Astrocyte (in vitro differentiated cells and primary cell): ENCODE data around the gene COL27A1. TPM values are rescaled to one million over a fixed set of nuclear protein-coding genes. Genes with fewer than 3 reads are reported as not detected.

Source experiments
- DNase-seq: peaks from one replicate; pipeline ENCODE4 v3.0.0-alpha.2; 2010; ENCODE audit warnings: low read depth
- FAIRE-seq: peaks from 2 replicates; lab custom pipeline; 2011; peaks lifted over from hg19 to GRCh38; lab: Jason Lieb, UNC
- H2AFZ ChIP-seq: 2 replicates; pipeline ENCODE4 v1.6.0; 2012; ENCODE audit warnings: low read depth, low read length, inconsistent platforms
- H3K27ac ChIP-seq: 2 replicates; pipeline ENCODE4 v1.5.1; 2011; ENCODE audit warnings: low read depth, low read length, inconsistent platforms
- H3K27me3 ChIP-seq: 2 replicates; pipeline ENCODE4 v1.6.0; 2011; ENCODE audit warnings: low read length, inconsistent platforms; ENCODE audit not compliant: insufficient read depth
- H3K36me3 ChIP-seq: 2 replicates; pipeline ENCODE4 v1.5.1; 2011; ENCODE audit warnings: low read length, inconsistent platforms; ENCODE audit not compliant: insufficient read depth
- H3K4me1 ChIP-seq: 2 replicates; pipeline ENCODE4 v1.5.1; 2011; ENCODE audit warnings: low read length, inconsistent platforms; ENCODE audit not compliant: insufficient read depth
- H3K4me2 ChIP-seq: 2 replicates; pipeline ENCODE4 v1.6.0; 2012; ENCODE audit warnings: low read length, inconsistent platforms
- H3K4me3 ChIP-seq: 2 replicates; pipeline ENCODE4 v1.5.1; 2011; ENCODE audit warnings: low read depth, mild to moderate bottlenecking, low read length, inconsistent platforms; ENCODE audit not compliant: insufficient read depth
- H3K79me2 ChIP-seq: 2 replicates; pipeline ENCODE4 v1.6.0; 2012; ENCODE audit warnings: mild to moderate bottlenecking, low read length, inconsistent platforms; ENCODE audit not compliant: insufficient read depth
- H3K9ac ChIP-seq: 2 replicates; pipeline ENCODE4 v1.6.0; 2012; ENCODE audit warnings: mild to moderate bottlenecking, low read length, inconsistent platforms
- H3K9me3 ChIP-seq: 2 replicates; pipeline ENCODE4 v1.5.1; 2012; ENCODE audit warnings: low read depth, mild to moderate bottlenecking, low read length, inconsistent platforms; ENCODE audit not compliant: insufficient read depth
- H4K20me1 ChIP-seq: 2 replicates; pipeline ENCODE4 v1.6.0; 2012; ENCODE audit warnings: low read length, inconsistent platforms; ENCODE audit not compliant: insufficient read depth
- H3K27ac Mint-ChIP-seq: one replicate; pipeline ENCODE4 v1.8.0; 2021; ENCODE audit warnings: mild to moderate bottlenecking, mixed read lengths; ENCODE audit not compliant: unreplicated experiment
- H3K27me3 Mint-ChIP-seq: one replicate; pipeline ENCODE4 v1.8.0; 2021; ENCODE audit warnings: low read depth, mixed read lengths; ENCODE audit not compliant: unreplicated experiment
- H3K36me3 Mint-ChIP-seq: one replicate; pipeline ENCODE4 v1.8.0; 2021; ENCODE audit warnings: low read depth, mixed read lengths; ENCODE audit not compliant: unreplicated experiment
- H3K4me1 Mint-ChIP-seq: one replicate; pipeline ENCODE4 v1.8.0; 2021; ENCODE audit warnings: low read depth, mixed read lengths; ENCODE audit not compliant: unreplicated experiment
- H3K4me3 Mint-ChIP-seq: one replicate; pipeline ENCODE4 v1.8.0; 2021; ENCODE audit warnings: mild to moderate bottlenecking, moderate library complexity, mixed read lengths; ENCODE audit not compliant: unreplicated experiment
- H3K9me3 Mint-ChIP-seq: one replicate; pipeline ENCODE4 v1.8.0; 2021; ENCODE audit warnings: mild to moderate bottlenecking, mixed read lengths; ENCODE audit not compliant: unreplicated experiment
- EZH2 ChIP-seq: IDR thresholded peaks from 2 replicates; pipeline ENCODE4 v1.6.1; 2012; ENCODE audit warnings: mild to moderate bottlenecking, low read length, inconsistent platforms; ENCODE audit not compliant: insufficient read depth
- total RNA-seq: library from RNA; stranded (reverse); gene quantifications from 2 replicates; pipeline ENCODE4 v1.2.1, GENCODE V29; 2021
- TF ChIP-seq, protein P1 (sequence below): IDR thresholded peaks from 2 replicates; pipeline ENCODE4 v1.5.1; 2011; ENCODE audit warnings: low read depth, mild to moderate bottlenecking, inconsistent platforms, low read length, moderate library complexity; ENCODE audit not compliant: insufficient read depth

COL27A1 gene
- total RNA-seq, 1 donor from 2014 or later, result 31.2 TPM

- no peaks in the 10 kb centered on the region for H3K79me2 ChIP-seq
- H3K27me3 ChIP-seq, result peaks cover 35% of the 10 kb centered on the region
- no peak for DNase-seq
- TF ChIP-seq, protein P1, sequence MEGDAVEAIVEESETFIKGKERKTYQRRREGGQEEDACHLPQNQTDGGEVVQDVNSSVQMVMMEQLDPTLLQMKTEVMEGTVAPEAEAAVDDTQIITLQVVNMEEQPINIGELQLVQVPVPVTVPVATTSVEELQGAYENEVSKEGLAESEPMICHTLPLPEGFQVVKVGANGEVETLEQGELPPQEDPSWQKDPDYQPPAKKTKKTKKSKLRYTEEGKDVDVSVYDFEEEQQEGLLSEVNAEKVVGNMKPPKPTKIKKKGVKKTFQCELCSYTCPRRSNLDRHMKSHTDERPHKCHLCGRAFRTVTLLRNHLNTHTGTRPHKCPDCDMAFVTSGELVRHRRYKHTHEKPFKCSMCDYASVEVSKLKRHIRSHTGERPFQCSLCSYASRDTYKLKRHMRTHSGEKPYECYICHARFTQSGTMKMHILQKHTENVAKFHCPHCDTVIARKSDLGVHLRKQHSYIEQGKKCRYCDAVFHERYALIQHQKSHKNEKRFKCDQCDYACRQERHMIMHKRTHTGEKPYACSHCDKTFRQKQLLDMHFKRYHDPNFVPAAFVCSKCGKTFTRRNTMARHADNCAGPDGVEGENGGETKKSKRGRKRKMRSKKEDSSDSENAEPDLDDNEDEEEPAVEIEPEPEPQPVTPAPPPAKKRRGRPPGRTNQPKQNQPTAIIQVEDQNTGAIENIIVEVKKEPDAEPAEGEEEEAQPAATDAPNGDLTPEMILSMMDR, result no peak
- peak; percentile 39 for TF ChIP-seq EZH2
- Mint-ChIP-seq H3K4me3 (no peak overlapping the region), H3K27me3 (peaks cover 55% of the 10 kb centered on the region), H3K27ac (no peak overlapping the region), H3K36me3 (peaks cover 3% of the 10 kb centered on the region), H3K4me1 (peaks cover 2% of the 10 kb centered on the region), H3K9me3 (peaks cover 5% of the 10 kb centered on the region)
- H2AFZ ChIP-seq, result no peak overlapping the region
- no peaks in the 10 kb centered on the region for H3K9me3 ChIP-seq
- no peaks in the 10 kb centered on the region for H3K4me1 ChIP-seq
- no peaks in the 10 kb centered on the region for H4K20me1 ChIP-seq
- no peak overlapping the region for H3K4me3 ChIP-seq
- FAIRE-seq, result no peak
- H3K9ac ChIP-seq, result no peak overlapping the region
- H3K27ac ChIP-seq, result no peak overlapping the region
- no peak overlapping the region for H3K4me2 ChIP-seq
- no peaks in the 10 kb centered on the region for H3K36me3 ChIP-seq
These were observed 37.1 kb upstream of the COL27A1 start for GRCh38 chr9:114117996-114118830.

DNA sequence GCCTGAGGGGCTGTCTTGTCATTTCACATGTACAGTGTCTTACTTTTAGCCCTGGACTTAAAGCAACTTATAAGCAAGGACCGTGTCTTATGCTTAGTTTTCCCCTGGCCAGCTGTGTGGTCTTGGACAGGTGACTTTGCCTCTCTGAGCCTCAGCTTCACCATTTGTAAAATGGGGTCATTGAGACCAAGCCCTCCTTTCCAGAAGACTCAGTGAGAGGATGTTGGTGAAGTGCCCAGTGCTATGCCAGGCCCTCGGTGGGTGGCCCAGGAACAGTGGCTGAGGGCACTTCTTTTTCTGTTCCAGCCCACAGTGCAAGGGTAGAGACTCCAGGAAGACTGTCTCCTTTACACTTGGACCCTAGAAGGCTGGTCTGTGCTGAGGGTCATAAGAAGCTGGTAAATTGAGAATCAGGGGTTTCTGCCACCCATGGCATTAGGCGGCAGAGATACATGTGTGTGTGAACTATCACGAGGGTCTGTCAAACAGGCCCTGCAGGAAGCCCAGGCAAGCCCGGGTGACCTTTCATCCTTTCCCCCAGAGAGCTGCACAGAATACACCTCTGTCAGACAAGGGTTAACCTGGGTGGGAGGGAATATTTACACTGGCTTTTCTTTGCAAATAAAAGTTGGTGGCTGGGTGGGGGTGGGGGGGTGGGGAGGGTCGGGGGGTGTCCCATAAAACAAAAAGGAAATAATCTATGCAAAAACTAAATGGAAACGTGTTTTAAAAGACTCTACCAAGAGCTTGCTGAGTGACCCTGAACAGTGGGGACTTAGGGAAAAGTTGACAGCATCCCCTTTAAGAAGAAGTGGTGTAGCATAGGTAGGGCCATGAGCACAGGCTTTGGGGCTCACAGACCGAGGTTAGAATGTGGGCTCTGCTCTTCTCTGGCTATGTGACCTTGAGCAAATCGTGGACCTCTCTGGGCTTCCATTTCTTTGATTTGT is 35.8 kb upstream of the COL27A1 start:
- DNase-seq, result no peak
- no peaks in the 10 kb centered on the region for H3K9me3 ChIP-seq

More for the DNA sequence above, 35.8 kb upstream of the COL27A1 start:
- no peaks in the 10 kb centered on the region for H4K20me1 ChIP-seq
- no peak overlapping the region for H3K4me2 ChIP-seq
- no peak for TF ChIP-seq EZH2
- TF ChIP-seq, protein P1, result no peak
- H2AFZ ChIP-seq, result no peak overlapping the region
- H3K36me3 ChIP-seq, result no peaks in the 10 kb centered on the region
- Mint-ChIP-seq H3K27me3 (peaks cover 57% of the 10 kb centered on the region), H3K4me1 (no peaks in the 10 kb centered on the region), H3K36me3 (peaks cover 3% of the 10 kb centered on the region), H3K4me3 (no peak overlapping the region), H3K27ac (no peak overlapping the region), H3K9me3 (peaks cover 5% of the 10 kb centered on the region)
- H3K27ac ChIP-seq, result no peak overlapping the region
- peaks cover 30% of the 10 kb centered on the region for H3K27me3 ChIP-seq
- H3K4me3 ChIP-seq, result no peak overlapping the region
- H3K79me2 ChIP-seq, result no peaks in the 10 kb centered on the region
- no peaks in the 10 kb centered on the region for H3K4me1 ChIP-seq
- no peak overlapping the region for H3K9ac ChIP-seq
- no peak for FAIRE-seq
